IgD-negative memory B cell (primary cell): Measurements from ENCODE around the gene MAN1C1. TPM values are rescaled to one million over a fixed set of nuclear protein-coding genes. Genes with fewer than 3 reads are reported as not detected.
A peak's percentile ranks its signal among the peaks of the same experiment; 100 is the strongest.
"Not testable (repeated sequence)": the region's sequence is repeated elsewhere in the genome, so short reads cannot be mapped to it uniquely, and the experiment has no call there.

Experiments used
- H3K27ac Mint-ChIP-seq, 3 donors: one replicate each; pipeline ENCODE4 v1.8.0; 2020 to 2022; ENCODE audit warnings: mild to moderate bottlenecking in 3 of 3, mixed read lengths in 3 of 3, moderate library complexity in 1 of 3
- H3K27me3 Mint-ChIP-seq: one replicate; pipeline ENCODE4 v1.8.0; 2021; ENCODE audit warnings: mixed read lengths
- H3K36me3 Mint-ChIP-seq: one replicate; pipeline ENCODE4 v1.8.0; 2020; ENCODE audit warnings: mild to moderate bottlenecking, mixed read lengths
- H3K4me1 Mint-ChIP-seq, 3 donors: one replicate each; pipeline ENCODE4 v1.8.0; 2020 to 2022; ENCODE audit warnings: mixed read lengths in 3 of 3, mild to moderate bottlenecking in 1 of 3
- H3K4me3 Mint-ChIP-seq, 4 donors: one replicate each; pipeline ENCODE4 v1.8.0; 2020 to 2022; ENCODE audit warnings: mild to moderate bottlenecking in 4 of 4, mixed read lengths in 4 of 4, moderate library complexity in 3 of 4
- H3K9me3 Mint-ChIP-seq, 3 donors: one replicate each; pipeline ENCODE4 v1.8.0; 2020 to 2021; ENCODE audit warnings: mixed read lengths in 3 of 3, mild to moderate bottlenecking in 1 of 3
- polyA plus RNA-seq: library from polyadenylated mRNA; unstranded; fragments of 300-500 nt; fragmentation: Illumina TruSeq; gene quantifications from one replicate; pipeline ENCODE4 v1.2.3, GENCODE V29; 2021

Gene MAN1C1
- polyA plus RNA-seq, 1 donor from 2014 or later = 0.49 TPM

DNA sequence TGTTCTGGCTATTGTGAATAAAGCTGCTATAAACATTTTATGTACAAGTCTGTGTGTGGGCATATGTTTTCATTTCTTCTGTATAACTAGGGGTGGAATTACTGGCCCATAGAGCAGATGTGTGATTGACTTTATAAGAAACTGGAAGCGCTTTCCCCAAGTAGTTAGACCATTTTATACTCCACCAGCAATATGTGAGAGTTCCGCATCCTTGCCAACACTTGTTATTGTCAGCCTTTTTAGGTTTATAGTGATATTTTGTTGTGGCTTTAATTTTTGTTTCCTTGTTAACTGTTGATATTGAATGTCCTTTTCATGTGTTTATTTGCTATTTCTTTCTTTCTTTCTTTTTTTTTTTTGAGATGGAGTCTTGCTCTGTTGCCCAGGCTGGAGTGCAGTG lies 9.4 kb downstream of the MAN1C1 start:
- Mint-ChIP-seq H3K4me3 (no peak overlapping the region), H3K36me3 (no peaks in the 10 kb centered on the region), H3K9me3 (peaks cover 0 to 3% (median 0%) of the 10 kb centered on the region in 3 donors), H3K4me1 (peaks cover 5 to 12% (median 10%) of the 10 kb centered on the region in 3 donors), H3K27ac (no peak overlapping the region), H3K27me3 (peaks cover 44% of the 10 kb centered on the region)

GRCh38 chr1:25628741-25629421 lies 12.3 kb downstream of the MAN1C1 start:
- H3K9me3 Mint-ChIP-seq = peaks cover 0 to 8% (median 5%) of the 10 kb centered on the region in 3 donors
- H3K4me1 Mint-ChIP-seq = peaks cover 5 to 18% (median 9%) of the 10 kb centered on the region in 3 donors
- H3K36me3 Mint-ChIP-seq = no peaks in the 10 kb centered on the region
- peak overlapping the region in 2 of 4 donors; percentile 2 to 67 for H3K4me3 Mint-ChIP-seq
- peaks cover 60% of the 10 kb centered on the region for H3K27me3 Mint-ChIP-seq
- H3K27ac Mint-ChIP-seq = peak overlapping the region in 1 of 3 donors; percentile 23

DNA sequence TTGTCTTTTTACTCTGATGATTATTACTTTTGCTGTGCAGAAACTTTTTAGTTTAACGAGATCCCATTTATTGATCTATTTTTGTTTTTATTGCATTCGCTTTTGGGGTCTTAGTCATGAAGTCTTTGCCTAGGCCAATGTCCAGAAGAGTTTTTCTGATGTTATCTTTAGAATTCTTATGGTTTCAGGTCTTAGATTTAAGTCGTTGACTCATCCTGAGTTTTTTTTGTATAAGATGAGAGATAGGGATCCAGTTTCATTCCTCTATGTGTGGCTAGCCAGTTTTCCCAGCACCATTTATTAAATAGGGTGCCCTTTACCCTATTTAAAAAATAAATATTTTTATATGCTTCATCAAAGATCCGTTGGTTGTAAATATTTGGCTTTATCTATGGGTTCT lies 13.2 kb downstream of the MAN1C1 start:
- peak overlapping the region in 1 of 3 donors; percentile 23 for H3K27ac Mint-ChIP-seq
- peaks cover 5 to 21% (median 11%) of the 10 kb centered on the region in 3 donors for H3K4me1 Mint-ChIP-seq
- peaks cover 0 to 8% (median 5%) of the 10 kb centered on the region in 3 donors for H3K9me3 Mint-ChIP-seq
- H3K27me3 Mint-ChIP-seq = peaks cover 63% of the 10 kb centered on the region
- no peaks in the 10 kb centered on the region for H3K36me3 Mint-ChIP-seq
- no peak overlapping the region for H3K4me3 Mint-ChIP-seq

DNA sequence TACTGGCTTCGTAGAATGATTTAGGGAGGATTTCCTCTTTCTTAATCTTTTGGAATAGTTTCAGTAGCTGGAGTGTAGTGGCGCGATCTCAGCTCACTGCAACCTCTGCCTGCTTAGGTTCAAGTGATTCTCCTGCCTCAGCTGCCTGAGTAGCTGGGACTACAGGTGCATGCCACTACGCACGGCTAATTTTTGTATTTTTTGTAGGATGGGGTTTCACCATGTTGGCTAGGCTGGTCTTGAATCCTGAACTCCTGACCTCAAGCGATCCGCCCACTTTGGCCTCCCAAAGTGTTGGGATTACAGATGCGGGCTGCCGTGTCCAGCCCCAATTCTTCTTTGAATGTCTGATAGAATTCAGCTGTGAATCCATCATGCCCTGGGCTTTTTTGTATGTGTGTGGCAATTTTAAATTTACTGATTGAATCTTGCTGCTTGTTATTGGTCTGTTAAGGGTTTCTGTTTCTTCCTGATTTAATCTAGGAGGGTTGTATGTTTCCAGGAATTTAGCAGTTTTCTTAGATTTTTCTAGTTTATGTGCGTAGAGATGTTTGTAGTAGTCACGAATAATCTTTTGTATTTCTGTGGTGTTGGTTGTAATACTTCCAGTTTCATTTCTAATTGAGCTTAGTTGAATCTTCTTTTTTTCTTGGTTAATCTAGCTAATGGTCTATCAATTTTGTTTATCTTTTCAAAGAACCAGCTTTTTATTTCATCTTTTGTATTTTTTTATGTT lies 15.3 kb downstream of the MAN1C1 start:
- Mint-ChIP-seq H3K27me3 (peaks cover 57% of the 10 kb centered on the region), H3K9me3 (peaks cover 5 to 14% (median 10%) of the 10 kb centered on the region in 3 donors), H3K4me3 (peak overlapping the region in 1 of 4 donors; percentile 31), H3K4me1 (peaks cover 5 to 21% (median 11%) of the 10 kb centered on the region in 3 donors), H3K36me3 (no peaks in the 10 kb centered on the region), H3K27ac (no peak overlapping the region)

- H3K27ac Mint-ChIP-seq = no peak overlapping the region
- peaks cover 10 to 17% (median 14%) of the 10 kb centered on the region in 3 donors for H3K9me3 Mint-ChIP-seq
- H3K36me3 Mint-ChIP-seq = no peaks in the 10 kb centered on the region
Observed at GRCh38 chr1:25634066-25634465, 17.5 kb downstream of the MAN1C1 start.

DNA sequence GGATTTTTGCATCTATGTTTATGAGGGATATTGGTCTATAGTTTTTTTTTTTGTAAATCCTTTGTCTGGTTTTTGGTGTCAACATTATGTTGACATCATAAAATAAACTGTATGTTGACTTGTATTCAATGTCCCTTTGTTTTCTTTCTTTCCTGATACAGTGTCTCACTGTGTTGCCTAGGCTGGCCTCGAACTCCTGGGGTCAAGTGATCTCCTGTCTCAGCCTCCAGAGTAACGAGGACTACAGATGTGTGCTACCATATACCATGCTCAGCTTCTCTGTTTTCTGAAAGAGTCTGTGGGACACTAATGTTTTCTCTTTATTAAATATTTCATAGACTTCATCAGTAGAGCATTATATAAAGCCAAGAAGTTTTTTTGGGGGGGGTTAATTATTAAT lies 18.3 kb downstream of the MAN1C1 start:
- Mint-ChIP-seq H3K9me3 (peaks cover 14 to 19% (median 16%) of the 10 kb centered on the region in 3 donors), H3K4me1 (peaks cover 0 to 12% (median 2%) of the 10 kb centered on the region in 3 donors), H3K27me3 (peaks cover 49% of the 10 kb centered on the region), H3K4me3 (no peak overlapping the region), H3K27ac (no peak overlapping the region), H3K36me3 (no peaks in the 10 kb centered on the region)

More at GRCh38 chr1:25634066-25634465, 17.5 kb downstream of the MAN1C1 start:
- Mint-ChIP-seq H3K4me1 (peaks cover 2 to 18% (median 8%) of the 10 kb centered on the region in 3 donors), H3K4me3 (no peak overlapping the region), H3K27me3 (peaks cover 52% of the 10 kb centered on the region)

DNA sequence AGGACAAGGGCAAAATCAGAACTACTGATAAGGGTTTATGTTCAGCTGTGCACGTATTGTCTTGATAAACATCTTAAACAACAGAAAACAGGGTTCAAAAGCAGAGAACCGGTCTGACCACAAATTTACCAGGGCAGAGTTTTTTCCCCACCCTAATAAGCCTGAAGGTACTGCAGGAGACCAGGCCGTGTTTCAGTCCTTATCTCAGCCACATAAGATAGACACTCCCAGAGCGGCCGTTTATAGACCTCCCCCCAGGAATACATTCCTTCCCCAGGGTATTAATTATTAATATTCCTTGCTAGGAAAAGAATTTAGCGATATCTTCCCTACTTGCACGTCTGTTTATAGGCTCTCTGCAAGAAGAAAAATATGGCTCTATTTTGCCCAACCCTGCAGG lies 19.6 kb downstream of the MAN1C1 start:
- peaks cover 46% of the 10 kb centered on the region for H3K27me3 Mint-ChIP-seq
- not testable (repeated sequence) for H3K4me3 Mint-ChIP-seq

GRCh38 chr1:25640646-25641328 lies 24.2 kb downstream of the MAN1C1 start:
- peaks cover 44% of the 10 kb centered on the region for H3K27me3 Mint-ChIP-seq
- H3K9me3 Mint-ChIP-seq = peaks cover 7 to 15% (median 15%) of the 10 kb centered on the region in 3 donors
- H3K4me1 Mint-ChIP-seq = peaks cover 7 to 13% (median 7%) of the 10 kb centered on the region in 3 donors
- H3K4me3 Mint-ChIP-seq = no peak overlapping the region
- H3K36me3 Mint-ChIP-seq = no peaks in the 10 kb centered on the region
- H3K27ac Mint-ChIP-seq = no peak overlapping the region

More for the DNA sequence above, 19.6 kb downstream of the MAN1C1 start:
- peaks cover 0 to 11% (median 2%) of the 10 kb centered on the region in 3 donors for H3K4me1 Mint-ChIP-seq
- H3K36me3 Mint-ChIP-seq, H3K27ac Mint-ChIP-seq: not testable (repeated sequence)
- peaks cover 16 to 19% (median 18%) of the 10 kb centered on the region in 3 donors for H3K9me3 Mint-ChIP-seq

GRCh38 chr1:25641329-25641725 lies 24.7 kb downstream of the MAN1C1 start:
- Mint-ChIP-seq H3K27me3 (peaks cover 45% of the 10 kb centered on the region), H3K9me3 (peaks cover 2 to 13% (median 12%) of the 10 kb centered on the region in 3 donors), H3K4me1 (peaks cover 7 to 13% (median 7%) of the 10 kb centered on the region in 3 donors), H3K4me3 (no peak overlapping the region), H3K27ac (no peak overlapping the region), H3K36me3 (no peaks in the 10 kb centered on the region)

DNA sequence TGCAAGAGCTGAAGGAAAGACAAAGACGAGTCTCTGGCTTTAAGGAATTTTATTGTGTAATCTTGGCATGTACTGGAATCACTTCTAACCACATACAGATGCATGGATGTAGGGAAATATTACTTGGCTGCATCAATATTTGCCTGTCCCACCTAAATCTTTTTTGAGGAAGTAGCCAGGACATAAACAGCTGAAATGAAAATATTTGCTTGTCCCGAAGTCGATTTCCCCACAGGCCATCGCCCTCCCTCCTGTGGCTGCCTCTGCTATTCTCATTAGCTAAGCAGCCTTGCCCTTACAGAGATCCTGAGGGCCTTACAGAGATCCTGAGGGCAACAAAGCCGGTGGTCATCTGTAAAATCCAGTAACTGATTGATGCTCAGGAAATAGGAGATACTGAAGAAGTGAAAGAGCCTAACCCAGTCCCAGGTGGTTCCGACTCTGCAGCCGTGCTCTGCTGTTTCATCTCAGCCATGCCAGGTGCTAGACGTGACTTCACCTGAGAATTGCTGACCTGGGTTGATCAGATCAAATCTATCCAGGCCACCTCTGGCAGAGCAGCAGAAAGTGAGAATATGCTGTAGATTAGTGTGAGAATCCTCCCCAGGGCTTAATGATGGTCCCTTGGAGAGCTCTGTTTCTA lies 25.5 kb downstream of the MAN1C1 start:
- Mint-ChIP-seq H3K9me3 (peaks cover 2 to 13% (median 10%) of the 10 kb centered on the region in 3 donors), H3K4me3 (peak overlapping the region in 1 of 4 donors; percentile 24), H3K27ac (peak overlapping the region in 2 of 3 donors; percentile 3 to 60), H3K4me1 (peaks cover 7 to 13% (median 7%) of the 10 kb centered on the region in 3 donors), H3K36me3 (no peaks in the 10 kb centered on the region), H3K27me3 (peaks cover 46% of the 10 kb centered on the region)

DNA sequence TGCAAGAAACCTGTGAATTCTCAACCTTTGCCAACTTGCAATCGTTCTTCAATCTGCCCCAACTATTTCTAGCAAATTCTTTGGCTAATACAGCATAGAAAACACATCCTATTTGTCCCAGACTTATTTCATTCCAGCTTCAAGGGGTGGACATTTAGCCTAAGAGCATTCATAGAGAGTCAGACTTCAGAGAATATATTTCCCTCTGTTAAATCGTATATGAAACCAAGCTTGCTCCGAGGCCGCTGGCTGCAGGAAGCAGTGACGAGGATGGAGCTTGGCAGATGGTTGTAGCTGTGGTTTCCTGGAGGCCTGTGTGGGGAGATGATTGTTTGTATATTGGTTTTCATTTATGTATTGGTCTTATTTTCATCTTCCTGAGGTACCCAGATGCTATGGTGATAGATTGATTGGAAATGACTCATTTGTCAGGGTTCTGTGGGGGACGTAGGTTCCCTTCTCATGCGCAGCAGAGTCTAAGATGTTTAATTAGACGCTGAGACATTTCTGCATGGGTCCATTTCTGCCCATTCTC lies 26.1 kb downstream of the MAN1C1 start:
- peaks cover 46% of the 10 kb centered on the region for H3K27me3 Mint-ChIP-seq
- peaks cover 7 to 13% (median 7%) of the 10 kb centered on the region in 3 donors for H3K4me1 Mint-ChIP-seq
- peak overlapping the region in 2 of 4 donors; percentile 24 to 26 for H3K4me3 Mint-ChIP-seq
- H3K9me3 Mint-ChIP-seq = peaks cover 2 to 13% (median 10%) of the 10 kb centered on the region in 3 donors
- peak overlapping the region in 2 of 3 donors; percentile 34 to 60 for H3K27ac Mint-ChIP-seq
- no peaks in the 10 kb centered on the region for H3K36me3 Mint-ChIP-seq

- H3K4me1 Mint-ChIP-seq = peaks cover 7 to 13% (median 7%) of the 10 kb centered on the region in 3 donors
- no peaks in the 10 kb centered on the region for H3K36me3 Mint-ChIP-seq
- H3K27me3 Mint-ChIP-seq = peaks cover 42% of the 10 kb centered on the region
- peak overlapping the region in 1 of 4 donors; percentile 14 for H3K4me3 Mint-ChIP-seq
- no peak overlapping the region for H3K27ac Mint-ChIP-seq
- H3K9me3 Mint-ChIP-seq = peaks cover 2 to 9% (median 3%) of the 10 kb centered on the region in 3 donors
Observed at GRCh38 chr1:25643929-25644328, 27.3 kb downstream of the MAN1C1 start.

DNA sequence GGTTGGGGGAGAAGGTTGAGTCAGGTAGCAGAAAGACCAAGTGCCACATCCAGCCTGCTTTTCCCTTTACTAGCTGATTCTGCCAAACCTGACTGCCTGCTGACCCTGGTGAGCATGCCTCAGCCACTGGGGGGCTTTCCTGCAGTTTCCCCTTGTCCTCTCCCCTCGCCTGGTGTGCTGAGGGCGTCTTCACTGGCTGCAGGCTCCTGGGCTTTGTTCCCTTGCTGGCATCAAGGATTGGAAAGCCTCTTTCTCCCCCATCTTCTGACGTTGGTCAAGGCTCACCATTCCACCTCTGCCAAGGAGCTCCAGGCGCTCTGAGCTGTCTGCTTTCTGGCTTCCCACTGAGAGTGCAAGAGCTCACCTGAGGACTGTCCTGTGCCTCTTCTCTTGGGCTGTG lies 28.4 kb downstream of the MAN1C1 start:
- Mint-ChIP-seq H3K36me3 (no peaks in the 10 kb centered on the region), H3K27me3 (peaks cover 37% of the 10 kb centered on the region), H3K4me1 (peaks cover 7 to 13% (median 7%) of the 10 kb centered on the region in 3 donors), H3K27ac (no peak overlapping the region), H3K9me3 (peaks cover 0 to 3% (median 0%) of the 10 kb centered on the region in 3 donors), H3K4me3 (no peak overlapping the region)
